OCI-LY1 (cell line): Measurements from ENCODE around the gene ZNF683.

Experiments used
- CTCF ChIP-seq: fragments of 200-600 bp; sonication (generic), shearing (Covaris generic); IDR thresholded peaks from 2 replicates; pipeline ENCODE4 v1.5.1; 2017; ENCODE audit warnings: mild to moderate bottlenecking, antibody characterized with exemption, low read length, moderate library complexity, mixed read lengths
- EZH2 ChIP-seq: fragments of 200-600 bp; sonication (generic), shearing (Covaris generic); IDR thresholded peaks from 2 replicates; pipeline ENCODE4 v1.8.0; 2017; ENCODE audit warnings: borderline replicate concordance, mixed run types, mild to moderate bottlenecking, antibody characterized with exemption, low read length, moderate library complexity, mixed read lengths

DNA sequence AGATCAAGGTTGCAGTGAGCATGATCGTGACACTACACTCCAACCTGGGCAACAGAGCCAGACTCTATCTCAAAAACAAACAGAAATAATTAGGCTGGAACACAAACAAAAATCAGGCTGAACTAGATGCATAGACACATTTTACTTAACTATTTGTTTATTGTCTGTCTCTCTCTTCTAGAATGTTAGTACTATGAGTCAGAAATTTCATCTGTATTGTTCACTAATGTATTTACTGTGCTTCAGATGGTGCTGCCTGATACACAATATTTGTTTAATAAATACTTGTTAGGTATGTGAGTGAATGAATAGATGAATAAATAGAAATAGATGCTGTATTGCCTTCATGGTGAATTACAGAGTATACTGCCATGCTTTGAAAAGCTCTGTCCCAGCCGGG, 32.1 kb upstream of the ZNF683 start:
- TF ChIP-seq EZH2 (no peak), CTCF (no peak)
